ENCODE measurements around the gene SOX30.

SOX30 gene

DNA sequence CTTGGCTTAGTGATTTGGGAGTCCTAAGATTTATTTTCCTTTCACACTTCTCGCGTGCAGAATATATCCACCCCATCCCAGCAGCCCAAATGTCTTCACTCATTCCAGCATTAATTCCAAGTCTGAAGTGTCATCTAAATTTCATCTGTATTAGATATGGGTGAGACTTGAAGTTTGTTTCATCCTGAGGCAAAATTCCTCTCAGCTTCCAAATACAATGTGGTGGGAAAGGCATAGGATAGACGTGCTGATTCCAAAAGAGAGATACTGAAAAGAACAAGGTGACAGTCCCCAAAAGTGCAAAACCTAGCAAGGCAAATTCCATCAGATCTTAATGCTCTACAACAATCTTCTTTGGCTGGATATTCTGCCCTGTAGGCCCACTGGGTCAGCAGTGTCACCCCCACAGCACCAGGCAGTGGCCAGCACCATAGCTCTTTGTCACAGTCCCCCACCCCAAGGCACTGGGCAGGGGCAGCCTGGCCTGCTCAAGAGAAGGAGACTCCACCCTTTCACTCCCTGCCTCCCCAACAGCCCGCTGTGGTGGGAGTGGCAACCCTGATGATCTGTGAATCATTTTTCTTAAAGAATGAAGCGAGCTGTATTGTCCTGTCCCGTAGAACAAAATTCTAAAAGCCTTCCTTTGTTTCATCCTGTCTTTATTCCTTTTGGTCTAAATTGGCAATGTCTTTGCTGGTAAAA lies 74.0 kb downstream of the SOX30 start:
- DNase-seq (ENCODE audit: extremely low read depth in 1 of 2, low read depth in 1 of 2) = no peak

DNA sequence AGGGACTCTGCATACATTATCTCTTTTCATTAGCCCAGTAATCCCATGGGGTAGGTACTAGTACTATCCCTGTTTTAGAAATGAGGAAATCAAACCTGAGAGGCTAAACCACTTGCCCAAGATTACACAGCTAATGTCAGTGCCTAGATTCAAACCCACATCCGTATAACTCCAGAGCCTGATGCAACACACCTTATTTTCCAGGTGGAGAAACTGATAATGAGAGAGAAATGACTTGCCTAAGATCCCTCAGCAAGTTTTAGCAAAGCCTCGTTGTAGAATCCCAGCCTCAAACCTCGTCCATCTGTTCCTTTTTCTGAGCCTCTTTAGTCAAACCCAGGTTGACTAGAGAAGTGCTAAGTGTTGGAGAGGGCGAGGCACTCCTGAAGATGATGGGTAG lies 75.6 kb downstream of the SOX30 start:
- no peak for DNase-seq (ENCODE audit: extremely low read depth in 1 of 2, low read depth in 1 of 2)
